ENCODE data around the gene FAM184A. TPM values are rescaled to one million over a fixed set of nuclear protein-coding genes. Genes with fewer than 3 reads are reported as not detected.

FAM184A gene
- total and polyA plus RNA-seq, 2 of the 13 experiments (the other 11 are each of a cell fraction or from before 2014, with no cell fraction given): 7.0 to 18.0 TPM

DNA sequence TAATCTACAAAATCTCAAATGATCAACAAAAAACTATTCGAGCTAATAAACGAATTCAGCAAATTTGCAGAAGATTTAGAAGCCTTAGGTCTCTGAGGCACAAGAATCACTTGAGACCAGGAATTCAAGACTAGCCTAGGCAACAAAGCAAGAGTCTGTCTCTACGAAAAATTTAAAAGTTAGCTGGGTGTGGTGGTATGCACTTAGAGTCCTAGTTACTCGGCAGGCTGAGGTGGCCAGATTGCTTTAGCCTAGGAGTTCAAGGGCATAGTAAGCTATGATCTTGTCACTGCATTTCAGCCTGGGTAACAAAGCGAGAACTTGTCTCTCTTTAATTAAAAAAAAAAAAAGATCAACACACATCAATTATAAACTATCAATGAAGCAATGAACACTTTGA is 34.2 kb downstream of the FAM184A start:
- H3K4me3 ChIP-seq (replicated peaks in 1 of 3; ENCODE audit: insufficient read depth in 1 of 3, low read depth in 2 of 3, low read length in 3 of 3): no peak overlapping the region
- H3K27ac ChIP-seq (ENCODE audit: extremely low read length, insufficient read depth, low read length): no peak overlapping the region
- no peaks in the 10 kb centered on the region for H3K27me3 ChIP-seq (ENCODE audit: control insufficient read depth in 1 of 2, insufficient read depth in 2 of 2, low read length in 2 of 2)
- ChIA-PET POLR2A (no interaction called here), CTCF (ENCODE audit: low intra/inter-chr PET ratio, low total read pairs) (no interaction called here)
- in situ Hi-C loops (cut with HindIII; ENCODE audit: extremely low pct_ligation_motif_present, low pct_unique_long_range_greater_than_20kb) (no loop called here), intact Hi-C loops (cut with micrococcal nuclease; ENCODE audit: unreplicated experiment) (no loop called here)
- TF ChIP-seq, protein P1, sequence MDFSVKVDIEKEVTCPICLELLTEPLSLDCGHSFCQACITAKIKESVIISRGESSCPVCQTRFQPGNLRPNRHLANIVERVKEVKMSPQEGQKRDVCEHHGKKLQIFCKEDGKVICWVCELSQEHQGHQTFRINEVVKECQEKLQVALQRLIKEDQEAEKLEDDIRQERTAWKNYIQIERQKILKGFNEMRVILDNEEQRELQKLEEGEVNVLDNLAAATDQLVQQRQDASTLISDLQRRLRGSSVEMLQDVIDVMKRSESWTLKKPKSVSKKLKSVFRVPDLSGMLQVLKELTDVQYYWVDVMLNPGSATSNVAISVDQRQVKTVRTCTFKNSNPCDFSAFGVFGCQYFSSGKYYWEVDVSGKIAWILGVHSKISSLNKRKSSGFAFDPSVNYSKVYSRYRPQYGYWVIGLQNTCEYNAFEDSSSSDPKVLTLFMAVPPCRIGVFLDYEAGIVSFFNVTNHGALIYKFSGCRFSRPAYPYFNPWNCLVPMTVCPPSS (IDR thresholded peaks at IDR 0.05): no peak
- TF ChIP-seq POLR2G (IDR thresholded peaks at IDR 0.05; ENCODE audit: low read depth, low read length): no peak
- TF ChIP-seq RAD21 (CRISPR knock-in tag; IDR thresholded peaks at IDR 0.05): no peak
- no peak for TF ChIP-seq HNRNPH1 (optimal IDR thresholded peaks at IDR 0.05; ENCODE audit: low read depth, low read length)
- TF ChIP-seq XRCC5 (optimal IDR thresholded peaks at IDR 0.05; ENCODE audit: low read length): no peak
- no peak for TF ChIP-seq ZNF282 (IDR thresholded peaks at IDR 0.05; ENCODE audit: partially characterized antibody)
- no peak for TF ChIP-seq MAZ (IDR thresholded peaks at IDR 0.05; ENCODE audit: borderline replicate concordance, low read depth, low read length)
- no peak for TF ChIP-seq MAZ (CRISPR knock-in tag; IDR thresholded peaks at IDR 0.05; ENCODE audit: low read depth)
- no peak for TF ChIP-seq CAMTA2 (CRISPR knock-in tag; IDR thresholded peaks at IDR 0.05; ENCODE audit: borderline replicate concordance)
- TF ChIP-seq ZBTB1 (CRISPR knock-in tag; IDR thresholded peaks at IDR 0.05; ENCODE audit: borderline replicate concordance): no peak
- TF ChIP-seq RORA (CRISPR knock-in tag; IDR thresholded peaks at IDR 0.05): no peak
- TF ChIP-seq ZNF33B (CRISPR knock-in tag; IDR thresholded peaks at IDR 0.05): no peak
- no peaks in the 10 kb centered on the region for H3K36me3 ChIP-seq (replicated peaks in 1 of 2; ENCODE audit: control insufficient read depth in 1 of 2, insufficient read depth in 2 of 2, low read length in 2 of 2)
- FAIRE-seq (no peak), DNase-seq (ENCODE audit: low spot score) (no peak), ATAC-seq (no peak)
- H3K79me2 ChIP-seq (ENCODE audit: insufficient read depth, low read length): no peaks in the 10 kb centered on the region
- no peaks in the 10 kb centered on the region for H3K4me1 ChIP-seq (ENCODE audit: insufficient read depth, low read length)
- no peak overlapping the region for H3K9ac ChIP-seq (ENCODE audit: insufficient read depth, low read depth, low read length)
- no peak overlapping the region for H2AFZ ChIP-seq (ENCODE audit: low read length)
- BruUV-seq (replicated peaks): no TSS peak
- 82% methylated on average over 5 of the region's 5 CpGs for WGBS (ENCODE audit: low lambda C conversion rate)
- no peak overlapping the region for H3K4me2 ChIP-seq (ENCODE audit: low read depth, low read length)
- H3K9me3 ChIP-seq (ENCODE audit: low read length): no peaks in the 10 kb centered on the region
- no peaks in the 10 kb centered on the region for H4K20me1 ChIP-seq (ENCODE audit: insufficient read depth, low read length)
